ENCODE measurements around the gene LDLRAD3.

The LDLRAD3 gene

GRCh38 chr11:36054628-36055027, 110.8 kb downstream of the LDLRAD3 start:
- no peak for DNase-seq

- no peak for DNase-seq
Measured at GRCh38 chr11:36056160-36056751, 112.4 kb downstream of the LDLRAD3 start.

DNA sequence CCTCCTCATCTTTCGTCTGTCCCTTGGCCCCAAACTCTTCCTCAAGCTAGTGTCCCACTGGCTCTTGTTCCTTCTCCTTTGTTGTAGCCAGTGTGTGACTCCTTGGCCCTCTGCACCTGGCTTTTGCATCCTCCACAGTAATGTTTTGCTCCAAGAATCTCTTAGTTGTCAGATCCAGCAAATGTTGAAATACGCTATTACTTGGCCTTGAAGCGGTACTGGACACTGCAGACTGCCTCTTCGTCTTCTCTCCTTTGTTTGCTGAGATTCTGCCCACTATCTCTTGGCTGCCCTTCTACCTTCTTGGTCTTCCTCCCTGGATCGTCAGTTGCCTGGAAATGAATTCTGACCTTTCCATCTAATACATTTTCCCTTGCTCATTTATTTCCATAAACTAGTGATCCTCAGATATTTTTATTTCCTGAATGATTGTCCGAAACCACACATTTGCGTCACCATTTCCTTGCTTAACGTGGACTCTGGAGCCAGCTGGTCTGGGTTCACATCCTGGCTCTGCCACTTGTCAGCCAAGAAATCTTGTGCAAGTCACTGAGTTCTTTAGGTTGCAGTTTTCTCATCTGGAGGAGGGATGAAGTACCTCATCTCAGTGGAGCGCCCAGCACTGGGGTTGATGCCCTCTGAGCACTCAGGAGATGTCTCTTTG, 113.6 kb downstream of the LDLRAD3 start:
- DNase-seq, result no peak

DNA sequence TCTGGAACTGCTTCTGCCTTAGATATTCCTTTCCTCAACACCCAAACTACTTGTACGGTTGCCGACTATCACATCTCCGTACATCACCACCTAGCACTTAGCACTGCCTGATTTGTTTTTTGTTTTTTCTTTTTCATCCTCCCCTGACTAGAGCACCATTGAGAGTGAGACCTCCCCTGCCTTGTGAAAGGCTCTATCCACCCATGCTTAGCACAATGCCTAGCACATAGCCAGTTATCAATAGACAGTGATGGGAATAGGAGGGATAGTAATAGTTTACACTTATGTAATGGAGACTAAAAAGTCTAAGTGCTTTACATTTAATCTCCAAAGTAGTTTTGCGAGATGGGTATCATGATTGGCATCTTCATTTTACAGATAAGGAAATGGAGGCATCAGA, 115.8 kb downstream of the LDLRAD3 start:
- DNase-seq, result no peak

DNA sequence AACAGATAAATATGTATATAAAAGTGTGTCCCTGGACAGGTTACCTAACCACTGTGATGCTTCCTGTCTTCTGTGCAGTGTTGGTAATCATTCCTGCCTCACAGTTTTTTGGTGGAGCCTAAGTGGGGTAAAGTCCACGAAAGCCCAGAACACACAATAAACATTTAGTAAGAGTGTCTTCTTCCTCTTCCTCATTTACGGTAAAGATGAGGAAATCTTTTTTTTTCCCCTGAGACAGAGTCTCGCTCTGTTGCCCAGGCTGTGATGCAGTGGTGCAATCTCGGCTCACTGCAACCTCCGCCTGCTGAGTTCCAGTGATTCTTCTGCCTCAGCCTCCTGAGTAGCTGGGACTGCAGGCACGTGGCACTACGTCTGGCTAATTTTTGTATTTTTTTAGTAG, 117.1 kb downstream of the LDLRAD3 start:
- no peak for DNase-seq

DNA sequence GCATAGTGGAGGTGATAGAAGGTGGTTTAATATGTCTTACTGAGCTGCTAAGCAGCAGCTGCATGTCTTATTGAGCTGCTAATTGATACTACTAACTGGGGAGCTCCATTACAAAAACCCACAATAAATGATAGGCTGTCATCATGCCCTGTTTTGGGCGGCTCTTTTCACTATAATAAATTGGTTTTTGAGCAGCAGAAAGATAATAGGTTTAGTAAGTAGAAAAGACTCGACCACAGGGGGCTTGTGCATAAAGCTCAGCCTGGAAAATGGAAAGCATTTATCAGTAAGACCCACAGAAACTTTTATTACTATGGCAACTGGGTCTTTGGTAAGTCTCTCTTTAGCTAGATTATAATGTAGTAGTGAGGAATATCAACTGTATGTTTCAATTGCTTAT, 117.6 kb downstream of the LDLRAD3 start:
- peak; percentile 96 for DNase-seq

DNA sequence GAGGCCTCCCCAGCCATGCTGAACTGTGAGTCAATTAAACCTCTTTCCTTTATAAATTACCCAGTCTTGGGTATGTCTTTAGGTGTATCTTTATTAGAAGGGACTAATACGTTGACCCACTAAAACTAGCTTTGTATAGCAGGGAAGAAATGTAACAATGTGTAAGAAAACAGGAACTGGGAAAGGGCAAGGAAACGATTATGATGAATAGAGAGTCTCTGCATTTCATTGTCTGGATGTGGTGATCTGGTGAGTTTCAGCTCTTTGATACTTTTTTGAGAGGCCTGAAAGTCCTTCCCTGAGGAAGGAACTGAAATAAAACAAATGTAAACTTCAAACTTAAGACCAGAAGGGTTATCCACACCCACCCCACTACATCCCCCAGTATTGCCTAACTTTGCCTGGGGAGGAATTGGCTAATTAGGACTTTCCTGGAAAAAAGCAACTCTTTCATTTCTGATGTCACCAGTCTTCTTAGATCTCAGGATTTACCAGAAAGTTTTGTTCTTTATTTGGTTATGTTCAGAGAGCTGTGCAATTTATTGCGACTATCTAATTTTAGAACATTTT, 119.0 kb downstream of the LDLRAD3 start:
- no peak for DNase-seq

DNA sequence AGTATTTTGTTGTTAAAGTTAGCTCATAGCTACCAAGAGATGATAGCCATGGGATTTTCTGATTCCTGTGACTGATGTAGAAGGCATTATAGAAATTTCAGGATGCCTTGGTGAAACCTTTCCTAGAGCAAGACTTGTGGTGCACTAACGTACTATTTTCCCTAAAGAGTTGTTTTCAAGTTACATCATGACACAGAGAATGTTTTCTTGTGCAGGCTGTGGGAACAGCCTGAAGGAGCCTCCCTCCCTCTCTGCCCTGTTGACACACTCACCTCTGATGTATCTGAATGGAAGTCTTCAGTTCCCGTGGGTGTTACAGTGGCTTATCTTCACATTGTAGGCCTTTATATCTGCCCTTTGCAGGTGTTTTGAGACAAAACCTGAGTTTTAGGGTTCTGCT, 121.6 kb downstream of the LDLRAD3 start:
- DNase-seq, result no peak

DNA sequence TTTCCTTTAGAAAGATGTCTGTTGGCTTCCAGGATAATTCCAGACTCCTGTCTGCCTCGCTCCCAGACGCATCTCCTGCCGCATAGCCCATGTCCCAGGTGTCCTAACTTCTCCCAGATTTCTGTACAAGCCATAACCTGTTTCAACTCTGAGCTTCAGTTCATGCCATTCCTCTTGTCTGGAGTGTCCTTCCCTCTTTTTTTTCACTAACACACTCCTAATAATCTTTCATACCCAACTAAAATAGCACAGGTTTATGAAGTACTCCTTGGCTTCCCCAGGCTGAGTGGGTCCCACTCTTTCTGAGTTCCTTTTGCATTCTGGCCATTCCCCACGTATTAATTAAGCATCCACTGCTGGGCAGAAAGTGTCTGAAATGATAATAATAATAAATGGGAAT, 123.0 kb downstream of the LDLRAD3 start:
- DNase-seq, result no peak

GRCh38 chr11:36069576-36070212, 125.8 kb downstream of the LDLRAD3 start:
- peak; percentile 69 for DNase-seq

DNA sequence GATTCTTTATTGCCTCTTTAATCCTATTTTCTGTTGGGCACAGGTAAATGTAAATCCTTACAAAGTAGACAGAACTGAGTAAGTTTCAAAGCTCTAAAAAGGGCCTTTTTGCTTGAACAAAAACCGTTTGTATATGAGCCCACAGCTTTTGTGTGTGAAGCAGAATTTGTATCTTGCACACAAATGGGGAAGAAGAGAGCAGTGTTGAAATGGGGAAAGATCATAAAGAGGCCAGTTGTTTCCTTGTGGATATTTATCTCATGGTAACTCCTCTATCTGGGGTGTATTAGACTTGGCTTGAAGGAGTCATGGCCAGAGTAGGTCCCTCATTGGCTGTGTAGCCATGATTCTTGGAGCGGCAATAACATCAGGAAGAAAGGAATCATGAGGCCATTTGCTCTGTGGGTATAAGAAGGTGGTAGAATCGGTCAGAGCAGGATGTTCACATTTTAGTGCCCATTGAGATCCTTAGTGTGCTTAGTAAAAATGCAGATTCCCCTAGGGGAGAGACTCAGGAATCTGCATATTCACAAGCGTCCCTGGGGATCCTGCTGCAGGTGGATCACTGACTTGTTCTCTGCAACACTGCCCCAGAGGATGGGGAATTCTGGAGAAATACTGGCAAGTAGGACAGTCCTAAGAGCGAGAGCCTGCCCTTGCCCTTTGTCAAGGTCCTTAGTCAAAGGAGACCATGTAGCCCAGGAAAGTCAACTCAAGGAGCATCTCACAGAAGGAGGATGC, 126.5 kb downstream of the LDLRAD3 start:
- DNase-seq, result no peak

DNA sequence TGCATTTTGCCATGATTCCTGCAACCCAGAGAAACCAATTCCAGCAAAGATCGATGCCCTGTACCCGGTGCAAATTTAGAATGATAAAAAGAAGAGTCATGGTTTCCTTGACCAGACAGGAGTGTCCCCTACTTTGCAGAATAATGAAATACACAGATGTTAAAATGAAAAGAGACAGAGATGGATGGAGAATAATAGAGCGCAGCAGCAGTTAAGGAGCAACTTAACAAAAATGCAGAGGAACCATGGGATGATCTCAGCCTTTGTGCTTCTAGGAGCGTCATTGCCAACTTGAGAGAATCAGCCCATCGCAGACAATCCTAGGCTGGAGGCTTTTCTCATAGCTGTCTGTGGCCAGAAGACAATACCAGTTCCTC, 127.1 kb downstream of the LDLRAD3 start:
- DNase-seq, result no peak

GRCh38 chr11:36071917-36072500, 128.1 kb downstream of the LDLRAD3 start:
- no peak for DNase-seq

GRCh38 chr11:36073411-36074203, 129.7 kb downstream of the LDLRAD3 start:
- DNase-seq, result no peak

GRCh38 chr11:36074941-36075431, 131.1 kb downstream of the LDLRAD3 start:
- DNase-seq, result no peak

- no peak for DNase-seq
Measured at GRCh38 chr11:36077368-36077767, 133.5 kb downstream of the LDLRAD3 start.

- no peak for DNase-seq
Measured at GRCh38 chr11:36077886-36078685, 134.2 kb downstream of the LDLRAD3 start.

- no peak for DNase-seq
Measured at GRCh38 chr11:36078686-36079055, 134.8 kb downstream of the LDLRAD3 start.

GRCh38 chr11:36079878-36080675, 136.2 kb downstream of the LDLRAD3 start:
- no peak for DNase-seq

DNA sequence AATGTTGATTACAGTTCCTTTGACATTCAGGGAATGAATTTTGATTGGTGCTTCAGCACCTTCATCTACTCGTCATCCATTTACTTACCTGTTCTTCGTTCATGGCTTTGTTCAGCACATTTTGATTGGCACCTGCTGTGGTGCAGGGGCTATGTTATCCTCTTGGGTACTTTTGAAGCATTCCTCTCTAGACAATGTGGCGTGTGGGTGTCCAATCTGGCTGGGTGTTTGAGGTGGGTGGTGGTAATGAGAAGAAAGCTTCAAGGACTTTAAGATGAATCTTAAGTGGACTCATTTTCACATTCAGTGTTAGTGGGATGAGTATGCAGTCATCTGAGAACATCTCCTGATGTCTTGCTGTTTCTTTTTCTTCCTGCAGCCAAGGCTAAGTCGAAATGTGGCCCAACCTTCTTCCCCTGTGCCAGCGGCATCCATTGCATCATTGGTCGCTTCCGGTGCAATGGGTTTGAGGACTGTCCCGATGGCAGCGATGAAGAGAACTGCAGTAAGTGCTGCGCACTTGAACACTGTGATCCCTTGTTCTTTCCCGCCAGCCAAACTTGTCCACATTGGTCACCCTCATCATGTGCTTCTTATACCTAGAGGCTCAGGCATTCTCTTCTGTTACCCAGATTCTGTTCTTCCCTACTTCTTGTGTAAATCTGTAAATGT, 137.5 kb downstream of the LDLRAD3 start:
- no peak for DNase-seq

All from NCI-H2227 treated with DMSO at 0.1 percent for 48 hours (cell line).